H1 (cell line): ENCODE results near the gene COMMD1. TPM values are rescaled to one million over a fixed set of nuclear protein-coding genes. Genes with fewer than 3 reads are reported as not detected.

Source experiments
- CTCF ChIA-PET: fragments of 300-600 bp; sonication (Branson Sonifier 250); formaldehyde crosslinking; loops from one replicate; lab custom pipeline; 2021; ENCODE audit not compliant: partially characterized antibody; lab: Charles Lee
- POLR2A ChIA-PET: fragments of 300-600 bp; sonication (Branson Sonifier 250); formaldehyde crosslinking; loops from one replicate; lab custom pipeline; 2021; ENCODE audit warnings: inconsistent platforms; ENCODE audit not compliant: partially characterized antibody; lab: Charles Lee
- DNase-seq, 2 experiments: peaks; one replicate each; pipeline versions ENCODE4 v3.0.0 to v3.0.0-alpha.2; 2010 to 2022; ENCODE audit warnings: low spot score in 2 of 2, low read depth in 1 of 2, mixed read lengths in 1 of 2
- FAIRE-seq: peaks from 2 replicates; lab custom pipeline; 2011; peaks lifted over from hg19 to GRCh38; lab: Jason Lieb, UNC
- H2AFZ ChIP-seq: 2 replicates; pipeline ENCODE4 v1.8.1; 2012; ENCODE audit warnings: low read length, inconsistent platforms
- H2AK5ac ChIP-seq: 2 replicates; pipeline ENCODE4 v1.6.1; 2013; ENCODE audit warnings: low read depth, low read length
- H2BK120ac ChIP-seq: replicated peaks from 2 replicates; pipeline ENCODE3; 2013; ENCODE audit warnings: low read depth, low read length, inconsistent platforms
- H2BK12ac ChIP-seq: 2 replicates; pipeline ENCODE4 v1.6.1; 2013; ENCODE audit warnings: low read depth, low read length
- H2BK15ac ChIP-seq: 2 replicates; pipeline ENCODE4 v1.6.1; 2013; ENCODE audit warnings: low read length
- H2BK20ac ChIP-seq: 2 replicates; pipeline ENCODE4 v1.6.1; 2013; ENCODE audit warnings: low read length
- H2BK5ac ChIP-seq: 2 replicates; pipeline ENCODE4 v1.6.1; 2013; ENCODE audit warnings: low read depth, low read length
- H3K14ac ChIP-seq: 2 replicates; pipeline ENCODE4 v1.6.1; 2013; ENCODE audit warnings: inconsistent platforms; ENCODE audit not compliant: insufficient read length
- H3K18ac ChIP-seq: 2 replicates; pipeline ENCODE4 v1.6.1; 2013; ENCODE audit warnings: low read length; ENCODE audit errors: extremely low read depth
- H3K23ac ChIP-seq: 2 replicates; pipeline ENCODE4 v1.6.1; 2013; ENCODE audit warnings: inconsistent platforms; ENCODE audit not compliant: insufficient read length
- H3K23me2 ChIP-seq: 2 replicates; pipeline ENCODE4 v1.6.1; 2013; ENCODE audit warnings: low read depth, low read length
- H3K27ac ChIP-seq: 2 replicates; pipeline ENCODE4 v1.6.1; 2011; ENCODE audit warnings: low read depth, low read length, inconsistent platforms
- H3K27me3 ChIP-seq, 4 experiments: replicated peaks in 1 of 4; 1 replicate in 1 of 4; 2 replicates in 3 of 4; pipeline versions ENCODE4 v1.6.1 to v1.8.1; 2011 to 2013; ENCODE audit warnings: low read length in 3 of 4, mild to moderate bottlenecking in 3 of 4, inconsistent platforms in 2 of 4, mixed read lengths in 2 of 4, moderate library complexity in 1 of 4; ENCODE audit not compliant: control insufficient read depth in 3 of 4, insufficient read depth in 3 of 4; ENCODE audit errors: extremely low read depth in 1 of 4
- H3K36me3 ChIP-seq, 4 experiments: 2 replicates each; pipeline versions ENCODE4 v1.6.1 to v1.8.1; 2011 to 2013; ENCODE audit warnings: mild to moderate bottlenecking in 4 of 4, low read length in 3 of 4, moderate library complexity in 2 of 4, control low read depth in 1 of 4, inconsistent platforms in 1 of 4; ENCODE audit not compliant: insufficient read depth in 4 of 4, control insufficient read depth in 2 of 4
- H3K4ac ChIP-seq: replicated peaks from 2 replicates; pipeline ENCODE3; 2013; ENCODE audit warnings: low read length, low read depth, mixed read lengths, inconsistent platforms; ENCODE audit not compliant: insufficient read length
- H3K4me1 ChIP-seq, 4 experiments: replicated peaks in 1 of 4; 1 replicate in 1 of 4; 2 replicates in 3 of 4; pipeline versions ENCODE4 v1.6.1 to v1.8.1; 2011 to 2013; ENCODE audit warnings: low read length in 3 of 4, inconsistent platforms in 2 of 4, mixed read lengths in 1 of 4; ENCODE audit not compliant: insufficient read depth in 4 of 4, control insufficient read depth in 3 of 4
- H3K4me2 ChIP-seq, 2 experiments: 2 replicates each; pipeline versions ENCODE4 v1.6.1 to v1.8.1; 2011 to 2013; ENCODE audit warnings: low read depth in 2 of 2, low read length in 2 of 2, control low read depth in 1 of 2, inconsistent platforms in 1 of 2, mild to moderate bottlenecking in 1 of 2; ENCODE audit not compliant: insufficient read depth in 1 of 2
- H3K4me3 ChIP-seq, 4 experiments: fragments of 200-600, 300-600 bp in 1 of 4; sonication (generic), shearing (Covaris generic), sonication (Bioruptor Twin) in 1 of 4; 2 replicates each; pipeline versions ENCODE4 v1.5.1 to v1.8.1; 2011 to 2016; ENCODE audit warnings: low read length in 4 of 4, low read depth in 3 of 4, control low read depth in 2 of 4, inconsistent platforms in 2 of 4, mild to moderate bottlenecking in 2 of 4, mixed read lengths in 1 of 4, moderate library complexity in 1 of 4; ENCODE audit not compliant: insufficient read depth in 2 of 4; ENCODE audit errors: extremely low read depth in 1 of 4
- H3K56ac ChIP-seq: replicated peaks from 2 replicates; pipeline ENCODE3; 2013; ENCODE audit warnings: low read depth, mild to moderate bottlenecking, mixed read lengths, low read length, inconsistent platforms; ENCODE audit not compliant: insufficient read length
- H3K79me1 ChIP-seq: 2 replicates; pipeline ENCODE4 v1.6.1; 2013; ENCODE audit warnings: low read depth, low read length, control low read depth
- H3K79me2 ChIP-seq, 2 experiments: 2 replicates each; pipeline versions ENCODE4 v1.6.1 to v1.8.1; 2012 to 2013; ENCODE audit warnings: low read length in 2 of 2, mild to moderate bottlenecking in 2 of 2, inconsistent platforms in 1 of 2; ENCODE audit not compliant: insufficient read depth in 2 of 2, control insufficient read depth in 1 of 2
- H3K9ac ChIP-seq, 4 experiments: replicated peaks in 1 of 4; 1 replicate in 1 of 4; 2 replicates in 3 of 4; pipeline versions ENCODE4 v1.6.1 to v1.8.1; 2011 to 2013; ENCODE audit warnings: low read depth in 3 of 4, low read length in 3 of 4, control low read depth in 2 of 4, mild to moderate bottlenecking in 2 of 4, moderate library complexity in 2 of 4, inconsistent platforms in 1 of 4; ENCODE audit errors: extremely low read depth in 1 of 4
- H3K9me3 ChIP-seq, 2 experiments: 2 replicates each; pipeline versions ENCODE4 v1.6.1 to v1.8.1; 2012 to 2013; ENCODE audit warnings: mild to moderate bottlenecking in 2 of 2, moderate library complexity in 2 of 2, control low read depth in 1 of 2, inconsistent platforms in 1 of 2, low read depth in 1 of 2, low read length in 1 of 2, mixed read lengths in 1 of 2; ENCODE audit not compliant: insufficient read depth in 2 of 2
- H4K20me1 ChIP-seq, 2 experiments: replicated peaks in 1 of 2; 2 replicates each; pipeline versions ENCODE3 to v1.8.1; 2011 to 2013; ENCODE audit warnings: inconsistent platforms in 2 of 2, low read length in 2 of 2, mild to moderate bottlenecking in 1 of 2; ENCODE audit not compliant: insufficient read depth in 2 of 2, control insufficient read depth in 1 of 2
- H4K5ac ChIP-seq: 2 replicates; pipeline ENCODE4 v1.6.1; 2013; ENCODE audit warnings: low read length, low read depth, mixed read lengths, inconsistent platforms; ENCODE audit not compliant: insufficient read length
- H4K8ac ChIP-seq: 2 replicates; pipeline ENCODE4 v1.8.0; 2013; ENCODE audit warnings: mild to moderate bottlenecking, moderate library complexity, low read length, inconsistent platforms; ENCODE audit not compliant: insufficient read depth; ENCODE audit errors: extremely low read depth
- H4K91ac ChIP-seq: replicated peaks from 2 replicates; pipeline ENCODE3; 2013; ENCODE audit warnings: low read length, mixed read lengths, inconsistent platforms; ENCODE audit not compliant: insufficient read length
- CHD2 ChIP-seq: IDR thresholded peaks from 2 replicates; pipeline ENCODE4 v1.6.1; 2012; ENCODE audit warnings: low read length, improper control_type of control experiment
- KDM1A ChIP-seq: fragments of 200-600, 300-600 bp; sonication (generic); IDR thresholded peaks from 2 replicates; pipeline ENCODE4 v1.7.1; 2016; ENCODE audit warnings: mild to moderate bottlenecking, low read length, borderline replicate concordance
- NRF1 ChIP-seq: IDR thresholded peaks from 2 replicates; pipeline ENCODE4 v1.6.1; 2011; ENCODE audit warnings: mild to moderate bottlenecking, low read depth, low read length, improper control_type of control experiment
- SUZ12 ChIP-seq: fragments of 200-600 bp; sonication (generic); IDR thresholded peaks from 2 replicates; pipeline ENCODE4 v1.6.1; 2012; ENCODE audit warnings: mild to moderate bottlenecking, inconsistent platforms, low read length, moderate library complexity, mixed read lengths
- TBP ChIP-seq: IDR thresholded peaks from 2 replicates; pipeline ENCODE4 v1.6.1; 2011; ENCODE audit warnings: low read depth, low read length, improper control_type of control experiment
- polyA plus RNA-seq, 7 experiments: library from polyadenylated mRNA; depleted of rRNA in 3 of 7; stranded (reverse) in 5 of 7; unstranded in 2 of 7; fragments of >200 nt in 5 of 7; fragments of 200-250 nt in 2 of 7; gene quantifications; 1 replicate in 5 of 7; 2 replicates in 1 of 7; 4 replicates in 1 of 7; pipeline versions ENCODE4 v1.2.1 to v1.2.3, GENCODE V29; 2011 to 2013; ENCODE audit warnings: missing spikeins in 2 of 7, mixed read lengths in 2 of 7
- total RNA-seq: library from RNA; stranded (reverse); fragmentation: NEBNext Ultra II Directional; extraction: Animal tissue kit (Norgen Biotek cat#: 25700); gene quantifications from 2 replicates; pipeline ENCODE4 v1.2.1, GENCODE V29; 2021
- TF ChIP-seq, protein P1 (sequence below): IDR thresholded peaks from 2 replicates; pipeline ENCODE4 v1.6.1; 2011; ENCODE audit warnings: low read length, improper control_type of control experiment

The COMMD1 gene
- total and polyA plus RNA-seq, 2 of the 8 experiments (the other 6 are each of a cell fraction or from before 2014, with no cell fraction given) = 23.5 to 28.3 TPM

DNA sequence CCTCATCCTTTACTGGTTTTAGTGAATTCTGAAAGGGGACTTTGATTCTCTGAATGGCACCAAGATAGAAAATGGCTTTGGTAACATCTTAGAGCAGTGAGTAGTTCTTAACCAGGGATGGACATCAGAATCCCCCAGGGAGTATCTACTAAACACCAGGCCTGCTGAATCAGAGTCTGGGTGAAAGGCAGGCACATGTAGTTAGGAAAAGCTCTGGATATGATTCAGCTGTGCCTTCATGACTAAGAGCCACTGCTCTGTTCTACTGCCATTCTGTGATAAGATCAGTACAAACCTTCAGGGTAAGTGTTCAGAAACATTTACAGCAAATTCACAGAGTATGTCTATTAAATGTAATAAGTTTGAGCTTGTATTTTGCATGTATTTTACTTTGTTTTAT is 244.2 kb downstream of the COMMD1 start:
- TF ChIP-seq, protein P1, sequence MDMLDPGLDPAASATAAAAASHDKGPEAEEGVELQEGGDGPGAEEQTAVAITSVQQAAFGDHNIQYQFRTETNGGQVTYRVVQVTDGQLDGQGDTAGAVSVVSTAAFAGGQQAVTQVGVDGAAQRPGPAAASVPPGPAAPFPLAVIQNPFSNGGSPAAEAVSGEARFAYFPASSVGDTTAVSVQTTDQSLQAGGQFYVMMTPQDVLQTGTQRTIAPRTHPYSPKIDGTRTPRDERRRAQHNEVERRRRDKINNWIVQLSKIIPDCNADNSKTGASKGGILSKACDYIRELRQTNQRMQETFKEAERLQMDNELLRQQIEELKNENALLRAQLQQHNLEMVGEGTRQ = no peak
- TF ChIP-seq CHD2 = no peak
- TF ChIP-seq NRF1 = no peak
- TF ChIP-seq SUZ12 = no peak
- no peak for TF ChIP-seq TBP
- TF ChIP-seq KDM1A = no peak
- CTCF ChIA-PET = interaction anchor here (0.6 to 1.3 kb wide), 4 partner anchors 76 to 190 kb away, joined by 3 to 4 read pairs (median 3); no protein-coding TSS in a partner anchor
- POLR2A ChIA-PET = no interaction called here
- Histone ChIP-seq H4K8ac (no peak overlapping the region), H3K27me3 (no peaks in the 10 kb centered on the region), H4K5ac (no peak overlapping the region), H3K4ac (no peak overlapping the region), H3K23ac (no peak overlapping the region), H2BK20ac (no peak overlapping the region), H3K9me3 (no peaks in the 10 kb centered on the region), H4K20me1 (no peaks in the 10 kb centered on the region), H3K79me2 (no peaks in the 10 kb centered on the region), H3K23me2 (no peaks in the 10 kb centered on the region), H2BK5ac (no peak overlapping the region), H2BK15ac (no peak overlapping the region), H3K9ac (no peak overlapping the region), H3K36me3 (no peaks in the 10 kb centered on the region), H4K91ac (no peak overlapping the region), H3K4me2 (no peak overlapping the region), H2AFZ (no peak overlapping the region), H3K4me3 (no peak overlapping the region), H3K18ac (peak overlapping the region; percentile 42; the same call in 1 of the 2 replicates), H2BK12ac (no peak overlapping the region), H3K14ac (no peak overlapping the region), H2AK5ac (no peak overlapping the region), H3K79me1 (no peaks in the 10 kb centered on the region), H3K4me1 (peaks cover 0 to 11% (median 4%) of the 10 kb centered on the region in 4 experiments; a peak in 6 of 7 replicates), H3K56ac (no peak overlapping the region), H3K27ac (no peak overlapping the region), H2BK120ac (no peak overlapping the region)
- DNase-seq (no peak), FAIRE-seq (no peak)
